ENCODE measurements around the gene EML1. TPM values are rescaled to one million over a fixed set of nuclear protein-coding genes. Genes with fewer than 3 reads are reported as not detected.
A peak's percentile ranks its signal among the peaks of the same experiment; 100 is the strongest.

The EML1 gene
- total and polyA plus RNA-seq, 7 donors = 3.9 to 148 (median 91.5) TPM

- WGBS, 2 donors = 79 to 85% methylated on average over 13 of the region's 13 CpGs
- intact Hi-C loops (cut with DNase I) = loop anchor here (5.0 kb wide), 1 partner anchor 89 kb away; the partner anchor contains the start of gene EML1
- Histone ChIP-seq H3K27me3 (no peaks in the 10 kb centered on the region), H3K27ac (peak overlapping the region; percentile 62 to 82 (median 70)), H3K4me3 (no peak overlapping the region), H3K9me3 (no peaks in the 10 kb centered on the region), H3K4me1 (peaks cover 0 to 36% (median 30%) of the 10 kb centered on the region in 4 donors), H3K36me3 (no peaks in the 10 kb centered on the region)
- DNase-seq = peak; percentile 74
- TF ChIP-seq POLR2A (IDR thresholded peaks at IDR 0.05) (no peak), CTCF (IDR thresholded peaks at IDR 0.05) (no peak), POLR2AphosphoS5 (IDR thresholded peaks at IDR 0.05) (no peak), EP300 (IDR thresholded peaks at IDR 0.05) (no peak)
Measured at GRCh38 chr14:99880651-99881420, 87.6 kb downstream of the EML1 start.

DNA sequence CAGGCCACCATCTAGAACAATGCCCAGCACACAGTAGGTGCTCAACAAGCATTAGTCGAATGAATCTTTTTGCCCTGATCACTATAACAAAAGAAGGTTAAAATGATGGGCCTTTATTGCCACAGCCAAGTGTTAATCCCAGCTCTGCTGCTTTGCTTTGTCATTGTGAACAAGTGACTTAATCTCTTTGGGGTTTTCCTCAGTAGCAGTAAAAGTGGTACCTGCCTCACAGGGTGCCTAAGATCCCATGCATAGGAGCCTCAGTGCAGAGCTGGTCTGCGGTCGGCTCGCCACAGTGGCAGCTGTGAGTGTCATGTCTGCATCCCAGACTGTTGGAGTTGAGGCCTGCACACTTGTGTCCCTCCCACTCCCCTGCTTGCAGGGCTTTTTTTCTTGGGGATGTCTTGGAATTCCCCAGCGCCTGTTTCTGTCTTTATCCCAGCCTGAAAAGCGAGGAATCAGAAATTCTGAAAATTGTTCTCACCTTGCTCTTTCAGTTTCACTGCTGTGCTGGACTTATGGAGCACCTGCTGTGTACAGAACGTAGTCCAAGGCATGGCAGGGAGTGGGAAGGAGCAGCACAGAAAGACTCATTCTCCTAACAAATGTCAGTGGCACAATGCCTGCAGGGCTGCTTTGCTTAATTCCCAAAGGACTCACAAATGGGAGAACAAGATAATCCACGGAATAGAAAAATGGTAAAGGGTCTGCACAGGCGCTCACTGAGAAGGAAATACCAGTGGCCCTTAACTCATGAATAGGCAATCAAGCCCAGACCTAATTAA is 90.8 kb downstream of the EML1 start:
- intact Hi-C loops (cut with DNase I) = loop anchor here (2.0 to 5.0 kb wide), 2 partner anchors 92 to 201 kb away; partner anchors contain the start of gene EML1
- H3K9me3 ChIP-seq = no peaks in the 10 kb centered on the region
- peaks cover 0 to 13% (median 0%) of the 10 kb centered on the region in 4 donors for H3K36me3 ChIP-seq
- no peak overlapping the region for H3K4me3 ChIP-seq
- peaks cover 0 to 27% (median 24%) of the 10 kb centered on the region in 4 donors for H3K4me1 ChIP-seq
- H3K27ac ChIP-seq = no peak overlapping the region
- TF ChIP-seq POLR2A (IDR thresholded peaks at IDR 0.05) (no peak), EP300 (IDR thresholded peaks at IDR 0.05) (no peak), CTCF (IDR thresholded peaks at IDR 0.05) (no peak), POLR2AphosphoS5 (IDR thresholded peaks at IDR 0.05) (no peak)
- no peaks in the 10 kb centered on the region for H3K27me3 ChIP-seq
- DNase-seq = no peak
- WGBS, 2 donors = 88 to 90% methylated on average over 9 of the region's 9 CpGs

GRCh38 chr14:99884834-99885648 is 91.8 kb downstream of the EML1 start:
- 45 to 57% methylated on average over 7 of the region's 7 CpGs for WGBS, 2 donors
- Histone ChIP-seq H3K27me3 (no peaks in the 10 kb centered on the region), H3K9me3 (no peaks in the 10 kb centered on the region), H3K4me3 (no peak overlapping the region), H3K27ac (no peak overlapping the region), H3K4me1 (peaks cover 0 to 17% (median 14%) of the 10 kb centered on the region in 4 donors), H3K36me3 (peaks cover 0 to 13% (median 0%) of the 10 kb centered on the region in 4 donors)
- peak; percentile 70 for DNase-seq
- TF ChIP-seq CTCF (IDR thresholded peaks at IDR 0.05) = peak; percentile 72 to 85 (median 76)
- TF ChIP-seq POLR2AphosphoS5 (IDR thresholded peaks at IDR 0.05) = no peak
- intact Hi-C loops (cut with DNase I) = loop anchor here (1.0 to 5.0 kb wide), 3 partner anchors 93 to 202 kb away; partner anchors contain the start of gene EML1

GRCh38 chr14:99885649-99885958 is 92.4 kb downstream of the EML1 start:
- Histone ChIP-seq H3K4me3 (no peak overlapping the region), H3K27ac (no peak overlapping the region), H3K27me3 (no peaks in the 10 kb centered on the region), H3K9me3 (no peaks in the 10 kb centered on the region), H3K36me3 (peaks cover 0 to 13% (median 0%) of the 10 kb centered on the region in 4 donors), H3K4me1 (peaks cover 0 to 12% (median 9%) of the 10 kb centered on the region in 4 donors)
- intact Hi-C loops (cut with DNase I) = loop anchor here (1.0 to 2.0 kb wide), 2 partner anchors 155 to 203 kb away; no protein-coding TSS in a partner anchor
- 46 to 66% methylated on average over 3 of the region's 3 CpGs for WGBS, 2 donors
- no peak for TF ChIP-seq POLR2A (IDR thresholded peaks at IDR 0.05)
- TF ChIP-seq EP300 (IDR thresholded peaks at IDR 0.05) = no peak
- no peak for TF ChIP-seq POLR2AphosphoS5 (IDR thresholded peaks at IDR 0.05)
- no peak for TF ChIP-seq CTCF (IDR thresholded peaks at IDR 0.05)
- DNase-seq = no peak
